ENCODE measurements around the gene C5orf63.
"Not testable (repeated sequence)": the region's sequence is repeated elsewhere in the genome, so short reads cannot be mapped to it uniquely, and the experiment has no call there.

C5orf63 gene

GRCh38 chr5:127072861-127073846 is at the start of gene C5orf63:
Gene C5orf63 (minus strand): TSS chr5:127073502. CDS start chr5:127058995, 14,507 bp downstream.
- peak within 1 kb of the TSS; percentile 59 for H3K27ac ChIP-seq
- TF ChIP-seq CTCF (IDR thresholded peaks at IDR 0.05) (no peak), ZFX (IDR thresholded peaks at IDR 0.05; ENCODE audit: borderline replicate concordance) (no peak)

GRCh38 chr5:127112347-127112864 is 39.1 kb upstream of the C5orf63 start:
- TF ChIP-seq CTCF (IDR thresholded peaks at IDR 0.05) (no peak), ZFX (IDR thresholded peaks at IDR 0.05; ENCODE audit: borderline replicate concordance) (no peak)
- no peak overlapping the region for H3K27ac ChIP-seq

- no peak for TF ChIP-seq CTCF (IDR thresholded peaks at IDR 0.05)
- no peak for TF ChIP-seq ZFX (IDR thresholded peaks at IDR 0.05; ENCODE audit: borderline replicate concordance)
- no peak overlapping the region for H3K27ac ChIP-seq
Measured at GRCh38 chr5:127111112-127111511, 37.8 kb upstream of the C5orf63 start.

GRCh38 chr5:127108624-127109260 is 35.4 kb upstream of the C5orf63 start:
- H3K27ac ChIP-seq: not testable (repeated sequence)

GRCh38 chr5:127101935-127102334 is 28.6 kb upstream of the C5orf63 start:
- no peak overlapping the region for H3K27ac ChIP-seq
- TF ChIP-seq CTCF (IDR thresholded peaks at IDR 0.05): no peak
- TF ChIP-seq ZFX (IDR thresholded peaks at IDR 0.05; ENCODE audit: borderline replicate concordance): no peak

- TF ChIP-seq ZFX (IDR thresholded peaks at IDR 0.05; ENCODE audit: borderline replicate concordance) (no peak), CTCF (IDR thresholded peaks at IDR 0.05) (no peak)
- H3K27ac ChIP-seq: no peak overlapping the region
Measured at GRCh38 chr5:127101533-127101932, 28.2 kb upstream of the C5orf63 start.

GRCh38 chr5:127098241-127098640 is 24.9 kb upstream of the C5orf63 start:
- TF ChIP-seq ZFX (IDR thresholded peaks at IDR 0.05; ENCODE audit: borderline replicate concordance) (no peak), CTCF (IDR thresholded peaks at IDR 0.05) (no peak)
- H3K27ac ChIP-seq: no peak overlapping the region

Measured in 22Rv1 (cell line).